NOMO-1 (cell line): ENCODE measurements around the gene CGB2.
"Not testable (repeated sequence)": the region's sequence is repeated elsewhere in the genome, so short reads cannot be mapped to it uniquely, and the experiment has no call there.

ENCODE experiments used
- DNase-seq, 2 experiments: peaks; one replicate each; lab custom pipeline; 2025; ENCODE audit not compliant: unreplicated experiment in 2 of 2; lab: John Stamatoyannopoulos, UW

CGB2 gene

DNA sequence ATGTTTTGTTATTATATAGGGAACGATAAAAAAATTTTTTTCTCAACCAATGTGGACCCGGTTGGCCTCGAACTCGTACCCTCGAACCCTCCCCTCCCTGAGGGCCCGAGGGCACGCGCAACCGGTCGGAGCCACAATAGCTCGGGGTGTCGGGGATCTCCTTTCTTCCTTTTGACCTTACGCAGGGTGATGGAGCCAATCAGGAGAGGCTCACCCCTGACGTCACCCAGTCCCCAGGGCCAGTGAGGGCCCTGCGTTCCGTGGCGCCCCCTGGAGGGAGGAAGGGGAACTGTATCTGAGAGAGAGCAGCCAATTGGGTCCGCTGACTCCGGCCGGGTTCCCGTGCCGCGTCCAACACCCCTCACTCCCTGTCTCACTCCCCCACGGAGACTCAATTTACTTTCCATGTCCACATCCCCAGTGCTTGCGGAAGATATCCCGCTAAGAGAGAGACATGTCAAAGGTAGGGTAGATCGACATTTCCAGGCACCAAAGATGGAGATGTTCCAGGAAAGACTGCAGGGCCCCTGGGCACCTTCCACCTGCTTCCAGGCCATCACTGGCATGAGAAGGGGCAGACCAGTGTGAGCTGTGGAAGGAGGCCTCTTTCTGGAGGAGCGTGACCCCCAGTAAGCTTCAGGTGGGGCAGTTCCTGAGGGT, at the start of gene CGB2:
TSS of gene CGB2 (plus strand) at position 249 of the 660 bp plus-strand sequence. CDS start at position 455, 206 bp downstream.
- not testable (repeated sequence) for DNase-seq

DNA sequence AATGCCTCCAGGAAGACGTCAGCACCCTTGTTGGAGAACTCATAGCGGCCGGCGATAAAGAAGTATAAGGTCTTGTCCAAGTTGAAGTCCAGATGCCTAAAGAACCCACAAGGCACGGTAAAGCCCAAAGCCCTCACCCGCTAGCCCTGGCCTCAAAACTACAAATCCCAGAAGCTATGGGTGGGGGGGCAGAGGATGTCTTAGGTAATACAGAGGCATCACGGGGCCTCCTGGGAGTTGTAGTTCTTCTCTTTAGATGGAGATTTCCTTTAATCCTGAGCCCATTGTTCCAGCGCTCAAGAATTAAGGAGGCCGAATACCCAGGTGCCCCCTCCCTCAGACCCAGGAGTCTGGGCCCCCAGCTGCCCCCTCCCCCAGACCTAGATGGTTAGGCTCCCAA, 49.4 kb upstream of the CGB2 start:
- DNase-seq = no peak

DNA sequence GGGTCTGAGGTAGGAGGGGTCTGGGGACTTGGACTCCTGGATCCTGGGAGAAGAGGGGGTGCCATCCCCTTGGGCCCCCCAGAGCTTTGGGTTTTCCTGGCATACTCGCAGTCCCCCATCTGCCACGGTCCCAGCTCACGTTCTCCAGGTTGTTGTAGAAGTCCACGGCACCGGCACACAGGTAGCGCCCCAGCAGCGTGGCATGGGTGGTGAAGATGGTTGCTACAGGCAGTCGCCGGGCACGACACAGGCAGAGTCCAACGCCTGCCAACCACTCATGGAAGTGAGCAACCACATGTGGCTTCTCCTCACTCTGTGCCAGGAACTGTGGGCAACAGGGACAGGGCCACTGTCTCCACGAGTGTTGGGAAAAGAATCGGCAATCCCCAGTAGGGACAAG, 46.0 kb upstream of the CGB2 start:
- DNase-seq = no peak

DNA sequence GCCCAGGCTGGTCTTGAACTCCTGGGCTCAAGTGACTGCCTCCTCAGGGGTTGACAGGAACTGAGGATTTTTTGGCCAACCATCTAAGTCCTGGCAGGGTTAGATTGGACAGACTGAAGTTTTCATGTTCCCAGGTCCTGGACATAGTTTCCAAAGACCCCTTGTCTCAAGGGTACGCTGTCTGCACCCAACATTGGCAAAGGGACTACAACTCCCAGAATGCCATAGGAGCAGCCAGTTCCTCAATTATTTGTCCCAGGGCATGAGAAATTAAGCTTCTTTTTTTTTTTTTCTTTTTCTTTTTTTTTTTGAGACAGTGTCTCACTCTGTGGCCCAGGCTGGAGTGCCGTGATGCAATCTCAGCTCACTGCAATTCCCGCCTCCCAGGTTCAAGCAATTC, 45.5 kb upstream of the CGB2 start:
- DNase-seq = no peak

DNA sequence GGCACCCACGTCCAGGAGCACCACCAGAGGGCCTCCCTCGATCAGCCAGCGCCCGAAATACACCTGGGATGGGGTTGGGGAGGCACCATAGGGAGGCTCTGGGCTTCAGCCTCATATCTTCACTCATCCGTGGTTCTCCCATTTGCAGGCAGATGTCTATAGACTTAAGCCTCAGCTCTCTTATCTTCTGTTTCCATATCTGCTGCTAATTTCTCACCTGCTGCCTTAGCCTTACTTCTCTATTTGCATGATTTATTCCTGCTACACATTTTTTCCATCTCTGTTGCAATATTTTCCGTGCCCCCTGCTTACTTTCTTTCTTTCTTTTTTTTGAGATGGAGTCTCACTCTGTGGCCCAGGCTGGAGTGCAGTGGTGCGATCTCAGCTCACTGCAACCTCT, 44.4 kb upstream of the CGB2 start:
- DNase-seq = no peak

DNA sequence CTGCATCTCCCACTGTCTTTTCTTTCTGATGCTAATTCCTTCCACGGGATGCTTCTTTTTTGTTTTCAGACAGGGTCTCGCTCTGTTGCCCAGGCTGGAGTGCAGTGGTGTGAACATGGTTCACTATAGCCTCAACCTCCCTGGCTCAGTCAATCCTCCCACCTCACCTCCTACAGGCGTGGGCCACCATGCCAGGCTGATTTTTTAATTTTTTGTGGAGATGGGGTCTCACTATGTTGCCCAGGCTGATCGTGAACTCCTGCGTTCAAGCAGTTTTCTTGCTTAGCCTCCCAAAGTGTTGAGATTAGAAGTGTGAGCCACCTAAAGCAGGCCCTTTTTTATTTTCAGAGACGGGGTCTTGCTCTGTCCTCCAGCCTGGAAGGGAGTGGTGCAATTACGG, 43.4 kb upstream of the CGB2 start:
- no peak for DNase-seq

DNA sequence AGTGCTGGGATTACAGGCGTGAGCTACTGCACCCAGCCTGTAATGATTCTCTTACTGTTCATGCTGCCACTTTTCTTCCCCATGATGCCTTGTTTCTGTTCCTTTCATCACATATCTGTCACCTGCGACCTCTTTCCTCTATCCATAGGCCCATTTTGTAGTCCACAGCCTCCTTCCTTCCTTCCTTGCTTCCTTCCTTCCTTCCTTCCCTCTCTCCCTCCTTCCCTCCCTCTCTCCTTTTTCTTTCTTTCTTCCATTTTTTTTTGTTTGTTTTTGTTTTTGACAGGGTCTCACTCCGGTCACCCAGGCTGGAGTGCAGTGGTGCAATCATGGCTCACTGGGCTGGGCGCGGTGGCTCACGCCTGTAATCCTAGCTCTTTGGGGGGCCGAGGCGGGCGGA, 42.8 kb upstream of the CGB2 start:
- DNase-seq = no peak

DNA sequence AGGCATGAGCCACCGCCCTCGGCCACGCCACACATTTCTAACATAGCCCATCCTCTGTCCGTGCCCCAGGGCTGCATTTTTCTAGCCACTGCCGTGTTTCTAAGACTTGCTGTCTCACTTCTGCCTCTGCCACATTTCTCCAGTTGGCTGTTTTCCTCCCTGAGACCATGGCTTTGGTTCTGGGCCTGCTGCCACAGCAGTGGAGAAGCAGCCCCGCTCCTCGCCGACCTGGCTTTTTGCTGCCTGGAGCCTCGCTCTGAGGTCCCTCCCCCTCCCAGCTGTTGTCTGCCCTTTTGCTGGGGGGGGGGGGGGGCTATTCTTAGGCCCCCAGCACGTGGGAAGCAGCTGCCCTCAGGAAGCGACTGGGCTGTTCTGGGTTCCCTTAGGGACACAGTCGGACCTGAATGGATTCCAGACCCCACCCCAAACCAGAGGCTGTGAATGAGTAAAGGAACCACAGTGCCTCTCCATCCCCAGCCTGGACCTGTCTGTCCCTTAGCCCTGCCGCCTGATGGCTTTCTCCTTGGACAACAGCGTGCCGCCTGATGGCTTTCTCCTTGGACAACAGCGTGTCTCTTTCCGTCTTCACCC, 41.9 kb upstream of the CGB2 start:
- no peak for DNase-seq

DNA sequence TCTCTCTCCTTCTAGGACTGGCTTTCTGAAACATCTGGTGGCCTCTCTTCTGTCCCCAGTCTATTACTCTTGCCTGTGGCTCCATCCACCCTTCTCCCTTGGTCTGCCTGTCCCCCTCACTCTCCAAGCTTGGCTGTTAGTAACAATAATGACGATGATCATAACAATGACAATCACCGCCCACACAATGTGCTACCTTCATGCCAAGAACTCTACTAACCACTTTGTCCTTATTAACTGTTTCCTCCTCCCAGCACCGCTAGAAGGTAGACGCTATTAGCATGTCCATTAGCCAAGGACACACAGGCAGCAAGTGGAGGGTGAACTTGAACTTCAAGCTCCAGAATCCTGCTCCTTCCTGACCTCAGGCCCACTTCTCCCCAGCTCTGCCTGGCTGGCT, 41.3 kb upstream of the CGB2 start:
- DNase-seq = no peak

DNA sequence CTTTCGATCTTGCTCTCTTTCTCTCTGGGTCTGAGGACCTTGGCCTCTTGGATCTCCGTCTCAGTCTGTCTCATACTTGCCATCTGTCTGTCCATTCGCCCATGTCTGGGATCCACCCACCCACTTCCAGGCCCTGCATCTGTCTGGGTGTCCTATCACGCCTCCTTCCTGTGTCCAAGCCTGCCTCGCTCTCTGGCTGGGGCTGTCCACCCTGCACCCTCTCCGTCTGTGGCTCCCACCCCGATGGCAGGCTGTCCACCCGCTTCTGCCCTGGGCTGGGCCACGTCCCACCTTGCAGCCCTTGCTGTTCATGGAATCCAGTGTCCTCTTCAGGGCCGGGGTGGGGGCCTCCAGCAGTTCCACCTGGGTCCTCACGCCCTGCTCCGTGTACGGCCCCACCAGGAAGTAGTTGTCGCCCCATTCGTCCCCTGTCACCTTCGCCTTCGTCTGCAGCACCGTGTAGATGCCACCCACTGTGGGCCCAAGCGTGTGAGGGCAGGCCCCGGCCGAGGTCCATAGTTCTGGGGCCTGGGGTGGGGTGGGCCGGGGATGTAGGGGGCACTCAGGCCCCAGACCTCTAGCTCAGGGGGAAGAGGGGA, 40.6 kb upstream of the CGB2 start:
- no peak for DNase-seq

DNA sequence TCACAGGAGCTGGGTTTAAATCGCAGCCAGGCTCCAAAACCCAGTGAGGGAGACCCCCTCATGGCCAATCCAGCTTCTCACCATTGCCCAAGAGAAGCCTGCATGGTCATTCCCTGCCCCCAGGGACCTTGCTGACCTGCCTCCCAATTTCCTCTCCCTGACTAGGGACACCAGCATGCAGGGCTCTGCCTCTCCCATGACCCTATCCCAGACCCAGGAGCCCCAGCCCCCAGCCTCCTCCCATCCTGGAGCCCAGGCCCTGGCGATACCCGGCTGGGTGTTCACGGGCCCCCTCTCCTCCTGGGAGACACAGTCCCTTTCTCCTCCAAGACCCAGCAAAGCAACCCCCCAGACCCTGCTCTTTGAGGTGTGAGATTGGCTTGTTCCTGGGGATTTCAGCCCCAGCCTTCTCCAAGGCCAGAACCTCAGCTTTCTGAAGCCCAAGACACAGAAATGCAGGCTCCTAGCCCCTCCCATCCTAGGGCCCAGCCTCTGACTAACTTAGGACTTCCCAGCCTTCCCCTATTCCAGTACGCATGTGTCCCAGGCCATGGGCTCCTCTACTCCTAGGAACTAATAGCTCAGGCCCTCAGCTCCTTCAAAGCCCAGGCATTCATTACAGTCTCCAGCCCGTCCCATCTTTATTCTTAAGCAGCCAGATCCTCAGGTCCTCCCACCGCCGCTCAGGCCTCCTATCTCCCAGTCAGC, 39.7 kb upstream of the CGB2 start:
- no peak for DNase-seq

DNA sequence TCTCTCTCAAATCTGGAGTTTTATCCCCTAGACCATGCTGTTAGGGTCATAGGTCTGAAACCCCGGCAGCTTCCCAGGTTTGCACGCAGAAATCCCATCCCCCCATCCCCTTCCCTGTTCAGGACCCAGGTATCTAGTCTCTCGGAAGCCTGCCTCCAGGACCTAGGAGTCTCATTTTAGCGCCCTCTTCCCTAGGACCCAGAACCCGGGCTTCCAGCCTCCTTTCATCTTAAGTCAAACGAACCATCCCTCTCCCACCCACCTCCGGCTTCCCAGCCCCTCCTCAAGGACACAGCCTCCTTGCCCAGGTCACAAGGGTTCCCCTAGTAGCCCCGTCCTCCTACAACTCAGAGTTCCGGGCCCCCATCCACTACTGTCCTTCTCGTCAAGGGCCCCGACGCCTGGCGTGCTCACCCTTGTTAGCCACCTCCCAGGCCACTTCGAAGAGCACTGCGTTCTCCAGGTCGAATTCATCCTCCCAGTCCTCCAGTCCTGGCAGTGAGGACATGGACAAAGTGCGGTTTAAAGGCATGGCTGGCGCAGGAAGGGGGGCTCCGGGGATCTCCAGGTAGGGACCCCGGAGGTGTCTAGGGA, 39.0 kb upstream of the CGB2 start:
- no peak for DNase-seq

DNA sequence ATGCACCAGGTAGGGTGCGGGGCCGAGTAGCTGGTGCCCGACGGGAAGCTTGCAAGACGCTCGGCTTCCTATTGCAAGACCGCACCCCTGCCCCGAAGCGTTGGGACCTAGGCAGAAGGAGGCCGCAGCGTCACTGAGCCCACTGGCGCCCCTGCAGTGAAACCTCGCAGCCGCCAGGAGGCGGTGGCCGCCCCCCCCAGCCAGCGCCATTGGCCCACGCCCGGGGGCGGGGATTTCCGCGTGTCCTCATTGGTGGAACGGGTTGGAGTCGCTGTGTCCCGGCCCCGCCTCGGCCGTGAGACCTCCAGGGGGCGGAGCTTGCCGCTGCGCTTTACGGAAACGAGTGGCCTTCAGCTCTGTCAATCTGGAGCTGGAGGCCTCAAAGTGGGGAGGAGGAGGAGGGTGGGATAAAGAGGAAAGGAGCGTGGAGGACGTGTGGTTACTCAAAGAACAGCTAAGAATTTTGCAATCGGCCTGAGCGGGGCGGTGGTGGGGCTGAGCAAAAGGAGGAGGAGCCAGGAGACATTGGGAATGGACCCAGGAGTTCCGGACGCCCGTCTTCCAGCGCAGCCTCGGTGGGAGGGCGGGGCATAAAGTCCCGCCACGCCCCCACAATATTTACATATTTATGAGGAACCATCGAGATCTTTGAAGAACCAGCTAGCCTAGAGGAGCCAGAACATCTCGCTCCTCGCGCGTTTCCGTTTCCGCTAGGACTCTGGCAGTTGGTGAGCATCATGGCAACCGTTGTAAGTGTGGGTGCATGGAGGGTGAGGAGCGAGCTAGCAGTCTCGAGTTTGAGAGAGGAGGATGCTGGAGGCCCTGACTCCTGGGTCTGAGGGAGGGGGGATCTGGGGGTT, 38.3 kb upstream of the CGB2 start, which contains the start of the genes GYS1 and RUVBL2:
TSS of gene GYS1 (minus strand) at position 135 of the 860 bp plus-strand sequence. CDS start 197 bp downstream, outside the sequence.
TSS of gene RUVBL2 (plus strand) at position 713 of the 860 bp plus-strand sequence. CDS start at position 738, 25 bp downstream.
- DNase-seq = peak; percentile 99 to 100

DNA sequence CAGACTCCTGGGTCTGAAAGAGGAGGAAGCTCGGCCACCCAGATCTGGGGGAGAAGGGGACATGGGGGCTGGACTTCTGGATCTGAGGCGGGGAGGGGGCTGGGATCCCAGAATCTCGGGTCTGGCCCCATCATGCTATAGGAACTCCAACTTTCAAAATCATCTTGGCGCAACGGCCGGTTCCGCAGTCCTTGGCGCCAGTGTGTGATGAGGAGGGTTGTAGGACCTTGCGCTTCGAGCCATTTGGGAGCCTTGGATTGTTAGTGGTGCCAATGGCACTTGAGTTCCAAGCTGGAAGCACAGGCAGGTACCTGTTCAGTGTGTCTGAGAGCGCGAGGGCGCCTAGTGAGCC, 37.7 kb upstream of the CGB2 start:
- peak in 1 of 2 experiments; percentile 21 for DNase-seq

DNA sequence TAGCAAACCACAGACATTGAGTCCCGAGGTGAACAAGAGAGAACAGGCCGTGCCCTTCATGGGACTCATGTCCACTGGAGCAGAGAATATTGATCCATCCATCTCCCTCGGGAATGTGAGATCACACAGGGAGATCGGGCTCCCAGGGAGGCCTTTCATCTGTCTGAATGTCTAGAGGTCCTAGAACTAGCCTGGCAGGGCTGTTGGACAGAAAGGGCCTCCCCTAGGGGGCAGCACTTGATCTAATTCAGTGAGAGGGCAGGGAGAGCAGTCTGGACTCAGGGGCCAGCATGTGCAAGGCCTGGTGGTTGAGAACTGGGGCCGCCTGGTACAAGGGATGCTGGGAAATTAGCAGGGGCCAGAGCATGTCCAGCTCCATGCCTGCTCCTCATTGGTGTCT, 33.7 kb upstream of the CGB2 start:
- DNase-seq = no peak

DNA sequence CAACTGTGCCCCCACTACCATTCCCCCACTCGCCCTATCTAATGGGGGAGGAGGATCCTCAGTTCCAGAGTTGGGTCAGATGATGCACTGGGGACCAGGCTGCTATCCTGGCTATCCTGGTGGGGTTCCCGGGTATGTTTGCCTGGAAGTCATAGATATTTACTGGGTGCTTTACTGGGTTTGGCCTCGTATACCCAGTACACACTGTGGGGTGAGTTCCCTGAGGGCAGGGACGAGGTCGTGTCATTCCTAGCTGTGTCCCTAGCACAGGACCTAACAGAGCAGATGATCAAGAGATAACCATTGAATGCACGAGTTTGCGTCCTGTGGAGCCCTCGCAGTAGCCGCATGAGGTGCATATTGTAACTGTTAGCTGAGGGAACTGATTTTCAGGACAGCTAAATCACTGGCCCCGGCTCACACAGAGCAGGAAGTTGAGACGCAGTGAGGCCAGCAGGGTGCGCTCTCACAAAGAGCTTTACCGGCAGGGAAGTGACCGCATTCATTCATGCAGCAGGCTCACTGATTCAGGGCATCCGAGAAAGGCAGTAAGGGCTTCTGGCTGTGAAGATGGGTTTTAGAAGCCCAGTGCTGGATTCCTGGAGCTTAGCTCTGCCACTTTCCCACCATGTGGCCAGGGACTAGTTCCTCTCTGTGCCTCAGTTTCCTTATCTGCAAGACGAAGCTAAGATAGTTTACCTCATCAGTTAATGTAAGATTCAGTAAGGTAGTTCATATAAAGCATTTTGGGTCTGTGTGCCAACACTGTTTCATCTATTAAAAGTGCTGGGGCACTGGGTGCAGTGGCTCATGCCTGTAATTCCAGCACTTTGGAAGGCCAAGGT, 32.0 kb upstream of the CGB2 start:
- peak; percentile 41 to 60 for DNase-seq

DNA sequence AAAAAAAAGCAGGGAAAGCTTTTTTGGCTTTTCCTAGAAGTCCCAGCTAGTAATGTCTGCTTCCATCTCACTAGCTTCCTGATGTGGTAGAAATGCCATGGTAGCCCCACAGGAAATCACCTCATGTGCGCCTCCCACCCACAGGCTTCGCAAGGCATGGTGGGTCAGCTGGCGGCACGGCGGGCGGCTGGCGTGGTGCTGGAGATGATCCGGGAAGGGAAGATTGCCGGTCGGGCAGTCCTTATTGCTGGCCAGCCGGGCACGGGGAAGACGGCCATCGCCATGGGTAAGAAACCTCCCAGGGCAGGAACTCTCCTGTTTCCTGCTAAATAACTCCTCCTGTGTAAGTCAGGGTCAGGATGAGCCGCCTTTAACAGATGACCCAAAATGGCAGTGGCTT, 27.6 kb upstream of the CGB2 start:
- DNase-seq = no peak

DNA sequence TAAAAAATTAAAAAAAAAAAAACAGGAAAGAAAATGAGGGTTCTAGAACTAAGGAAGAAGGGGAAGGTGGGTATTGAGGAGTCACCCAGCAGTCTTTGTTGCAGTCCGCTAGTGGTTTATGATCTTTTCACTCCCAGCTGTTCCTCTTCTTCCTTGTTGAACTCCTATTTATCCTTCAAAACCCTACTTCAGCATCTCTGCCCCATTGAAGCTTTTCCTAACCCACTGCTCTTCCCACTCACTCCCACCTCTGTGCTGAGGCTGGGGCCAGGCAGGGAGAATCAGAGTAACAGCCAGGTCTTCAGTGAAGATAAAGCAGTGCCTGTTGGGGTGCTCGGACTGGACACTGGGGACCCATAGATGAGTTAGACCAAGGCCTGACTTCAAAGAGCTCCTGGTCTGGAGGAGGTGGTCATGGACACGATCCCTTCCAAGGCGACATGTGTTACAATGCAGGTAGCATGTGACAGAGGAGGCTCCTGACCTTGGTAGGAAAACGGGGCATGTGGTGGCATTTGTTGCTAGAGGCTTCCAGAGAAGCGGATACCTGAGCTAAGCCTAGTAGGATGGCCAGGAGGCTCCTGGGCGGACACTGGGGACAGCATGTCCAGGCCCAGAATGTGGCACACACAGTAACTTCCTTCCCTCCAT, 26.6 kb upstream of the CGB2 start:
- no peak for DNase-seq

DNA sequence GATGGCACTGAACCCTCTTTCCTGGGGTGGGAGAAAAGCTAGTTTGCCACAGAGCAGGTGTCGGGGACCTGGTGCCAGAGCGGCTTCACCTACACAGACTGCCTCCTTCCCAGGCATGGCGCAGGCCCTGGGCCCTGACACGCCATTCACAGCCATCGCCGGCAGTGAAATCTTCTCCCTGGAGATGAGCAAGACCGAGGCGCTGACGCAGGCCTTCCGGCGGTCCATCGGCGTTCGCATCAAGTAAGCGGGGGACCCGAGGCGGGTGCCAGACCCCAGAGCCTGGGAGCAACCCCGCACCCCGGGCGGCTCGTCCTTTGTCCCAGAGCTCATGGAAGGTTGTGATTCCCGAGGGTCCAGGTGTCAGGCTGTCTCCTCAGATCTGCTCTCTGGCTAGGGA, 24.8 kb upstream of the CGB2 start:
- DNase-seq = no peak
